Measurements from ENCODE around the gene ZG16B. TPM values are rescaled to one million over a fixed set of nuclear protein-coding genes. Genes with fewer than 3 reads are reported as not detected.

The ZG16B gene
- total RNA-seq, 1 donor from 2014 or later, result 11.3 TPM

DNA sequence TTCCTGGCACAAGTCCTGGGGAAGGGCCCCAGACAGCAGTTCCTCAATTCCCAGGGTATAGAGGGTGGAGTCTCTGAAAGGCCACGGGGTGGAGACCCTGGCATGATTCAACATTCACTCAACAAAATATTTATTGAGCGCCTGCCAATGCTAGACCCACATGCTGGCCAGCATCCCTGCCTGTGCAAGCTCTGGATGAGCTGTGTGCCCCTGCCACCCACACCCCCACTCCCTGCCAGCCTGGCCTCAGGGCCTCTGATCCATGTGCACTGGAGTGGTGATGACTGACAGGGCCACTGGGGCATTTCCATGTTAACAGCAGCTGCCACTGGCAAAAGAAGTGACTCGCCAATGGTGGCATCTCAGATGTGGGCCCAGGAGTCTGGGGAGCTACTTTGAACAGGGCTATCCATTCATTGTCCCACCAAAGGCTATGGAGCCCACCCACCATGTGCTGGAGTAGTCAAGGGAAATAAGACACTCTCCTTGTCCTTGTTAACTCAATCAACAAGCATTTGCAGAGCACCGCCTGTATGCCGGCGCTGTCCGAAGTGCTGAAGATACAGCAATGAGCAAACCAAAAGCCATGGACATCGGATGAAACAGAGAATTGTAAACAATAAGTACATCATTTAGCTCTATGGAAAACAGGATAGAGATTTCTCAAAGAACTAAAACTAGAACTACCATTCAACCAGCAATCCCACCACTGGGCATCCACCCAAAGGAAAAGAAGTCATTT lies 30.9 kb downstream of the ZG16B start:
- Histone ChIP-seq H3K4me1 (no peaks in the 10 kb centered on the region), H3K9me3 (no peaks in the 10 kb centered on the region), H3K27me3 (no peaks in the 10 kb centered on the region), H3K27ac (no peak overlapping the region), H3K4me3 (no peak overlapping the region), H3K36me3 (no peaks in the 10 kb centered on the region)
- intact Hi-C loops (cut with DNase I), result no loop called here
- TF ChIP-seq POLR2A (IDR thresholded peaks at IDR 0.05), result no peak
- TF ChIP-seq POLR2AphosphoS5 (IDR thresholded peaks at IDR 0.05; ENCODE audit: insufficient read depth in 1 of 2, low read depth in 1 of 2), result no peak
- TF ChIP-seq, protein P1, sequence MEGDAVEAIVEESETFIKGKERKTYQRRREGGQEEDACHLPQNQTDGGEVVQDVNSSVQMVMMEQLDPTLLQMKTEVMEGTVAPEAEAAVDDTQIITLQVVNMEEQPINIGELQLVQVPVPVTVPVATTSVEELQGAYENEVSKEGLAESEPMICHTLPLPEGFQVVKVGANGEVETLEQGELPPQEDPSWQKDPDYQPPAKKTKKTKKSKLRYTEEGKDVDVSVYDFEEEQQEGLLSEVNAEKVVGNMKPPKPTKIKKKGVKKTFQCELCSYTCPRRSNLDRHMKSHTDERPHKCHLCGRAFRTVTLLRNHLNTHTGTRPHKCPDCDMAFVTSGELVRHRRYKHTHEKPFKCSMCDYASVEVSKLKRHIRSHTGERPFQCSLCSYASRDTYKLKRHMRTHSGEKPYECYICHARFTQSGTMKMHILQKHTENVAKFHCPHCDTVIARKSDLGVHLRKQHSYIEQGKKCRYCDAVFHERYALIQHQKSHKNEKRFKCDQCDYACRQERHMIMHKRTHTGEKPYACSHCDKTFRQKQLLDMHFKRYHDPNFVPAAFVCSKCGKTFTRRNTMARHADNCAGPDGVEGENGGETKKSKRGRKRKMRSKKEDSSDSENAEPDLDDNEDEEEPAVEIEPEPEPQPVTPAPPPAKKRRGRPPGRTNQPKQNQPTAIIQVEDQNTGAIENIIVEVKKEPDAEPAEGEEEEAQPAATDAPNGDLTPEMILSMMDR (IDR thresholded peaks at IDR 0.05), result no peak
- no peak for DNase-seq (ENCODE audit: extremely low spot score in 2 of 2)

DNA sequence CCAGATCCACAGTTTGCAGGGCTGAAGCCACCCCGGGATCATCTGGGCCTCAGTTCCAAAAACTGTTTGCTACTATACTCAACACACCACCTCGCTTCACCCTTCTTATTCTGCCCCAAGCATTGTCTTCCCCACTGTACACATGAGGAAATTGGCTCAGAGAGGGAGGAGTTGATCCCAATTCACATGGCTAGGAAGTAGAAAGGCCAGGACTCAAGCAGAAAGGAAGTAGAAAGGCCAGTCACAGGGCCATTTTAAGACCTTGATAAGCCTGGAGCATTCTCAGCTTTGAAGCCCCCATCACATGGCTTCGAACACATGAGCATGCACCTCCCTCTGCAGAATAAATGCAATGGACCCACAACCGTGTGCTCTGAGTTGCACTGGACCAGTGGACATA lies 35.5 kb downstream of the ZG16B start:
- H3K4me3 ChIP-seq, result no peak overlapping the region
- TF ChIP-seq, protein P1 (IDR thresholded peaks at IDR 0.05), result no peak
- TF ChIP-seq POLR2AphosphoS5 (IDR thresholded peaks at IDR 0.05; ENCODE audit: insufficient read depth in 1 of 2, low read depth in 1 of 2), result no peak
- no peak for TF ChIP-seq POLR2A (IDR thresholded peaks at IDR 0.05)
- H3K9me3 ChIP-seq, result no peaks in the 10 kb centered on the region
- no peak for DNase-seq (ENCODE audit: extremely low spot score in 2 of 2)
- no peaks in the 10 kb centered on the region for H3K36me3 ChIP-seq
- H3K4me1 ChIP-seq, result peaks cover 6% of the 10 kb centered on the region
- intact Hi-C loops (cut with DNase I), result no loop called here
- no peaks in the 10 kb centered on the region for H3K27me3 ChIP-seq
- no peak overlapping the region for H3K27ac ChIP-seq

DNA sequence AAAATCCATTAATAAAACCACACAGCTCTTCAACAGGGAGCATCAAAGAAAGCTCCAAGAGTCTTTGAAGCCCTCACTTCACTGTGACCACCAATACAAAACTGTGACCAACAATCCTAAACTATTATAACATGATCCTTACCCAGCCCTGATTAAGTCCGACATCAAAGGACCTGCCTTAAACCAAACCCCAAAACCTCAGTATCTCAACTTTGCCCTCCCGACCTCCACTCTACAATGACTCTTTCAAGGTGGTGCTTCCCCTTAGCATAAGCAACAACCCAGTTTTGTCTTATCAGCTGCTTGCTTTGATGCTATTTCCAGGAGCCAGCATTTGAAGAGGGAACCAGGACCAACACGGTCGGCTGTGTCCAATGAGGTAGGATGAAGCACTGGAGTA lies 36.3 kb downstream of the ZG16B start:
- TF ChIP-seq POLR2A (IDR thresholded peaks at IDR 0.05) (no peak), POLR2AphosphoS5 (IDR thresholded peaks at IDR 0.05; ENCODE audit: insufficient read depth in 1 of 2, low read depth in 1 of 2) (no peak)
- TF ChIP-seq, protein P1 (IDR thresholded peaks at IDR 0.05), result no peak
- Histone ChIP-seq H3K4me1 (peaks cover 6% of the 10 kb centered on the region), H3K4me3 (no peak overlapping the region), H3K27ac (no peak overlapping the region), H3K36me3 (no peaks in the 10 kb centered on the region), H3K9me3 (no peaks in the 10 kb centered on the region), H3K27me3 (no peaks in the 10 kb centered on the region)
- no peak for DNase-seq (ENCODE audit: extremely low spot score in 2 of 2)
- intact Hi-C loops (cut with DNase I), result no loop called here

DNA sequence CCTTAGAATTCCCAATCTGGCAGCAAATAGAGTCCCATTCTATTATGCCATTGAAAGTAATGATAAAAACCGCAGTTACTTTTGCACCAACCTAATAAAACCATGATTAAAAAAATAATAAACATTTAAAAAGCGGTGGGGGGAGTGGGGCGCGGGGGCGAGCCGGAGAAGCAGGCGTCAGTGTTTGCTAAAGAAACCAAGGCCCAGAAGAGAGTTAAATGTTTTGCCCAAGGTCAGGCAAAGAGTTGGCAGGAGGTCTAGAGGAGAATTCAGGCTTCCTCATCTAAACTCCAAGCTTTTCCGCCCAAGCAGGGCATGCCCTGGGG lies 37.5 kb downstream of the ZG16B start:
- Histone ChIP-seq H3K4me3 (peak overlapping the region; percentile 57 to 58), H3K36me3 (no peaks in the 10 kb centered on the region), H3K9me3 (no peaks in the 10 kb centered on the region), H3K27me3 (no peaks in the 10 kb centered on the region), H3K27ac (peak overlapping the region; percentile 86), H3K4me1 (peaks cover 6% of the 10 kb centered on the region)
- intact Hi-C loops (cut with DNase I), result no loop called here
- no peak for DNase-seq (ENCODE audit: extremely low spot score in 2 of 2)
- TF ChIP-seq, protein P1 (IDR thresholded peaks at IDR 0.05), result no peak
- no peak for TF ChIP-seq POLR2AphosphoS5 (IDR thresholded peaks at IDR 0.05; ENCODE audit: insufficient read depth in 1 of 2, low read depth in 1 of 2)
- no peak for TF ChIP-seq POLR2A (IDR thresholded peaks at IDR 0.05)

DNA sequence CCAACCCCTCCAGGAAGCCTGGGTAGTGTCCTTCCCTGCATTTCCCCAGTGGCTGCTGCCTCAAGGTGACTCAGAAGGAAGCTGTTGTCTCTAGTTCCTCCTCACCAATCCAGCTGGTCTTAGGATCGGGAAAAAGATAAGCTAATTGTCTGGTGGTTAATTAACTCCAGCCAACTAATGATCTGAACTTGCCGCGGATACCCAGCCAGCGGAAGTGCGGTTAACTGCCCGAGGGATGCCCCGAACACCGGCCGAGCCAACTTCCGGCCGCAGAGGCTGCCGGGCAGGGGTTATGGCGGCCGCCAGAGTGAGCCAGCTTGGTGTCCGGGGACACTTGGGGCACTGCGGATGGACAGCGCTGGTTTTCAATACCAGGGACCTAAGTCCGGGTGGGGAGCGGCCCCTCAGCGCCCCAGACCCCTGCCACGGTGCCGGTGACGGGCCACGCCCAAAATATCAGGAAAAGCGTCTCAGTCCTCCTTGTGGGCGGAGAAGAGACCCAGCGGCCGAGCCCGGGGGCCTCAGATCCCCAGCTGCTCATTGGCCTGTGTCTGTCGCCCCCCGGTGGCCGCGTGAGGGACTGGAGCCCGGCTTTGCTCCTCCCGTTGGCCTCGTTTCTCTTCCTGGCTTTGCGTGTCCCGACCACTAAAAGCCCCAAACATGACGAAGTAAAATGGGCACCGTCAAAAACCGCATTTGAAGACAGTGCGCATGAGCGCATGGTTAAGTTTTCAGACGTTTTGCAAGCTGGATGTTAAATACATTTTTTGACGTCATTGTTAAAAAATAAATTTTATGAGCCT lies 38.1 kb downstream of the ZG16B start:
- intact Hi-C loops (cut with DNase I), result no loop called here
- DNase-seq (ENCODE audit: extremely low spot score in 2 of 2), result no peak
- Histone ChIP-seq H3K36me3 (no peaks in the 10 kb centered on the region), H3K27me3 (no peaks in the 10 kb centered on the region), H3K27ac (peak overlapping the region; percentile 86), H3K4me1 (peaks cover 6% of the 10 kb centered on the region), H3K9me3 (no peaks in the 10 kb centered on the region), H3K4me3 (peak overlapping the region; percentile 57 to 58)
- TF ChIP-seq POLR2AphosphoS5 (IDR thresholded peaks at IDR 0.05; ENCODE audit: insufficient read depth in 1 of 2, low read depth in 1 of 2), result peak; percentile 85 to 88
- peak in 1 of 2 donors; percentile 9 for TF ChIP-seq POLR2A (IDR thresholded peaks at IDR 0.05)
- TF ChIP-seq, protein P1 (IDR thresholded peaks at IDR 0.05), result peak; percentile 87 to 98 (median 97)

Measured in vagina (tissue), 2 donors.